Hematopoietic multipotent progenitor cell treated with erythropoietin and hydrocortisone succinate and interleukin-3 and kit ligand, for 4 days (in vitro differentiated cells): ENCODE data around the gene TGFBR3.

Experiments
- DNase-seq: peaks from one replicate; pipeline ENCODE4 v3.0.0-alpha.2; 2015

The TGFBR3 gene

GRCh38 chr1:91885716-91886506 lies at the start of gene TGFBR3:
TSS of gene TGFBR3 (minus strand) at chr1:91886151. CDS start at chr1:91861531, 24,620 bp downstream.
- peak; percentile 71 for DNase-seq

GRCh38 chr1:91929250-91929649 lies 43.3 kb upstream of the TGFBR3 start:
- no peak for DNase-seq

- DNase-seq: no peak
Measured at GRCh38 chr1:91928026-91928425, 42.1 kb upstream of the TGFBR3 start.

- DNase-seq: no peak
Measured at GRCh38 chr1:91925644-91926435, 39.9 kb upstream of the TGFBR3 start.

GRCh38 chr1:91924146-91924545 lies 38.2 kb upstream of the TGFBR3 start:
- no peak for DNase-seq

GRCh38 chr1:91919962-91920361 lies 34.0 kb upstream of the TGFBR3 start:
- DNase-seq: no peak

- DNase-seq: no peak
Measured at GRCh38 chr1:91916811-91917460, 31.0 kb upstream of the TGFBR3 start.

- DNase-seq: no peak
Measured at GRCh38 chr1:91916046-91916445, 30.1 kb upstream of the TGFBR3 start.

GRCh38 chr1:91913018-91913417 lies 27.1 kb upstream of the TGFBR3 start:
- DNase-seq: no peak

- no peak for DNase-seq
Measured at GRCh38 chr1:91912266-91912665, 26.3 kb upstream of the TGFBR3 start.

- no peak for DNase-seq
Measured at GRCh38 chr1:91901231-91901630, 15.3 kb upstream of the TGFBR3 start.

- no peak for DNase-seq
Measured at GRCh38 chr1:91900562-91900961, 14.6 kb upstream of the TGFBR3 start.

GRCh38 chr1:91897016-91897415 lies 11.1 kb upstream of the TGFBR3 start:
- DNase-seq: no peak

- no peak for DNase-seq
Measured at GRCh38 chr1:91895832-91896556, 10.0 kb upstream of the TGFBR3 start.

- peak; percentile 12 for DNase-seq
Measured at GRCh38 chr1:91894036-91894761, 8.2 kb upstream of the TGFBR3 start.

- peak; percentile 13 for DNase-seq
Measured at GRCh38 chr1:91891969-91892368, 6.0 kb upstream of the TGFBR3 start.

GRCh38 chr1:91891454-91891853 lies 5.5 kb upstream of the TGFBR3 start:
- peak; percentile 13 for DNase-seq

- peak; percentile 35 for DNase-seq
Measured at GRCh38 chr1:91889717-91890459, 3.9 kb upstream of the TGFBR3 start.

GRCh38 chr1:91885213-91885715 lies 687 bp downstream of the TGFBR3 start:
- DNase-seq: peak; percentile 32

GRCh38 chr1:91884459-91885212 lies 1.3 kb downstream of the TGFBR3 start:
- DNase-seq: peak; percentile 15
